HG03139 (cell line): Measurements from ENCODE around the gene BAIAP2L2.
"Not testable (repeated sequence)": the region's sequence is repeated elsewhere in the genome, so short reads cannot be mapped to it uniquely, and the experiment has no call there.

Experiments
- ATAC-seq: cut with Tn5 transposase; IDR thresholded peaks from one replicate; pipeline ENCODE4 v1.9.1; 2021; ENCODE audit not compliant: unreplicated experiment

BAIAP2L2 gene

GRCh38 chr22:38110008-38110862 is at the start of gene BAIAP2L2:
TSS of gene BAIAP2L2 (minus strand) at chr22:38110684. CDS start at chr22:38110525, 159 bp downstream.
- no peak for ATAC-seq

- no peak for ATAC-seq
These were observed 45.2 kb upstream of the BAIAP2L2 start for GRCh38 chr22:38155703-38156102.

DNA sequence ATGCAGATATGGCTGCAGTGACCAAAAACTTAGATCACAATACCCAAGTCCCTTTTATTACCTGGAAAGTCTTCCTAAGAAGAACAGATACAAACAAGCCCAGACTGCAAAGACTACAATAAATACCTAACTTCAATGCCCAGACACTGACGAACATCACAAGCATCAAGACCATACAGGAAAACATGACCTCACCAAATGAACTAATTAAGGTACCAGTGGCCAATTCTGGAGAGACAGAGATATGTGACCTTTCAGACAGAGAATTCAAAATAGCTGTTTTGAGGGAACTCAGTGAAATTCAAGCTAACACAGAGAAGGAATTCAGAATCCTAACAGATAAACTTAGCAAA is 44.1 kb upstream of the BAIAP2L2 start:
- ATAC-seq = not testable (repeated sequence)

GRCh38 chr22:38153821-38154562 is 43.5 kb upstream of the BAIAP2L2 start:
- ATAC-seq = no peak

DNA sequence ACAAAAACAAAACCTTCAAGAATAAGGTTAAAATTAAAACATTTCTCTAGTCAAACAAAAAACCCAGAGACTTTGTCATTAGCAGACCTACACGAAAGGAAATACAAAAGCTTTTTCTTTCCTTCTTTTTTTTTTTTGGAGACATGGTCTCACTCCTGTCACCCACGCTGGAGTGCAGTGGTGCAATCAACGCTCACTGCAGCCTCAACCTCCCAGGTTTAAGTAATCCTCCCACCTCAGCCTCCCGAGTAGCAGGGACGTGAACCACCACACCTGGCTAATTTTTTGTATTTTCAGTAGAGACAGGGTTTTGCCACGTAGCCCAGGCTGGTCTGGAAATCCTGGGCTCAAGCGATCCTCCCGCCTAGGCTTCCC is 40.6 kb upstream of the BAIAP2L2 start:
- no peak for ATAC-seq

GRCh38 chr22:38148245-38148644 is 37.8 kb upstream of the BAIAP2L2 start:
- no peak for ATAC-seq

DNA sequence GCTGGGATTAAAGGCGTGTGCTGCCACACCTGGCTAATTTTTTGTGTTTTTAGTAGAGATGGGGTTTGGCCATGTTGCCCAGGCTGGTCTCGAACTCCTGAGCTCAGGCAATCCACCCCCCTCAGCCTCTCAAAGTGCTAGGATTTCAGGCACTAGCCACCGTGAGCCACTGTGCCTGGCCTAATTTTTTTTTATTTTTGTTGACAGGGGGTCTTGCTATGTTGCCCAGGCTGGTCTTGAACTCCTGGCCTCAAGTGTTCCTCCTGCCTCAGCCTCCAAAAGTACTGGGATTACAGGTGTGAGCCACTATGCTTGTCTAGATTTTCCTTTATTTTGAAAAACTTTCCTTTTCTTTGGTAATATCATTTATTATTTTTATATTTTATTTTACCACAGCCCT is 35.7 kb upstream of the BAIAP2L2 start:
- ATAC-seq = not testable (repeated sequence)

GRCh38 chr22:38144025-38144405 is 33.5 kb upstream of the BAIAP2L2 start:
- ATAC-seq = no peak

DNA sequence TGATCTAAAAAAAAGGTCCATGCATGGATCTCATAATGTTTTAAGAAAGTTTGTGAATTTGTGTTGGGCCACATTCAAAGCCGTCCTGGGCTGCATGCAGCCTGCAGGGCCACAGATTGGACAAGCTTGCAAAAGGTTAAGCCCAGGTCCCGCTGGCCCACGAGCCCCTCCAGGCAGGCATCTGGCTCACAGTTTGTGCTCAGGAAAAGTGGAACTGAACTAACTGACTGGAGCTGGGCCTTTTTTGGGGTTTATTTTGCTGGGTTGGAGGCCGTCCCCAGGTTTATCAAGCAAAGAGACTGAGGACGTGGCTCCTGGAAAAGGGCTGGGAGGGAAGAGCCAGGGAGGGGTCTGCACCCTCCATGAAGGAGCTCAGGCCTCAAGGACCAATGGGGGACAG is 32.1 kb upstream of the BAIAP2L2 start:
- no peak for ATAC-seq

- no peak for ATAC-seq
These were observed 30.9 kb upstream of the BAIAP2L2 start for GRCh38 chr22:38141217-38141973.

- ATAC-seq = no peak
These were observed 29.4 kb upstream of the BAIAP2L2 start for GRCh38 chr22:38139901-38140300.

DNA sequence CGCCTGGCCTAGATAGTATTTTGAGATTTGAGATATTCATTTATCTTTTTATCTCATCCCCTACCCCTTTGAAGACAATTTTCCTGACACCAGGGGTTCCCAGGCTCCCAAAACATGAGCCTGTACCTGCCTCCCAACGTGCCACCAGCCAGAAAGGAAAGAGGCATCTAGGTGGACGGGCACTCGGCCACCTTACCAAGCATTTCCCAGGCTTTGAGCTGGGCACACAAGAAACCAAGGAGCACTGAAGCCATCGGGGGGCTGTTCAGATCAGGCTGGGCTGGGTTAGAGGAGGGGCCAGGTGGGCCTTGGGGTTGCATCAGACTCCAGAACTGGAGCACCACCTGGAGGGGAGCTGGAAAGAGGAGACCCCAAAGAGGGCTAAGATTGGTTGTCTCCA is 28.5 kb upstream of the BAIAP2L2 start:
- no peak for ATAC-seq

DNA sequence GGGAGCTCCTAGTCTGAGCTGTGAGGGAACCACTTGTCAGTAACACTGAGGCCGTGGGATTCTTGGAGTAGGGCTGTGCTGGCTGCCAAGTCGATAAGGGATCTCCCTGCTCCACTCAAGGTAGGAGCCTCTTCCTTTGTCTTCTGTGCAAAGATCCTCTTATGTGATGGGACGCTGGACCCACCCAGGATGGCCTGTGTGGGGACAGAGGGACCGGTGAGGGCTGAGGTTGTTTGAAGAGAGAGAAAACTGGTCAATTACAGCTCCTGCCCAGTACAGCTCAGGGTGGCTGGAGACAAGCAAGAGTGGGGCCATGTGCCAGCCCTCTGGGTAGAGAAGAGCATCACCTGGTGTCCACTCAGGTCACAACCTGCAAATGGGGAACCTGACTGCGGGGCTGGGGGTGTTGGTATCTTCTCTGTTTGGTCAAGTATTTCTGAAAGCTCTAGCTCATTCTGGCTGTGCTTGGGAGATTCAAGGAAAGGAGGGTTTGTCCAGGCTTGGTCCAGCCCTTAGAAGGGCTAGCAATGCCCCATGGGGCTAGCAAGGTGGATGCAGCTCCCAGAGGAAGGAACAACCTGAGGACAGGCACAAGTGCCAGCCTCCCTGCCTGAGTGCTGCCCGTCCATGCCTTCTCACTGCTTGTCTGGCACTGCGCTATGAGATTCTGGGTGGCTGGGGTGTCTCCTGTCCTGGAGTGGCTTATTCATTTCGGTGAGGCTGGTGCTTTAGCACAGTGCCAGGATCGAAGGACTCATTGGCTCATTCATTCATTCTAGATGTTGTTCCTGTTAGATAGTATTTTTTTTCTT is 27.6 kb upstream of the BAIAP2L2 start:
- ATAC-seq = no peak

- no peak for ATAC-seq
These were observed 26.1 kb upstream of the BAIAP2L2 start for GRCh38 chr22:38136607-38137006.

DNA sequence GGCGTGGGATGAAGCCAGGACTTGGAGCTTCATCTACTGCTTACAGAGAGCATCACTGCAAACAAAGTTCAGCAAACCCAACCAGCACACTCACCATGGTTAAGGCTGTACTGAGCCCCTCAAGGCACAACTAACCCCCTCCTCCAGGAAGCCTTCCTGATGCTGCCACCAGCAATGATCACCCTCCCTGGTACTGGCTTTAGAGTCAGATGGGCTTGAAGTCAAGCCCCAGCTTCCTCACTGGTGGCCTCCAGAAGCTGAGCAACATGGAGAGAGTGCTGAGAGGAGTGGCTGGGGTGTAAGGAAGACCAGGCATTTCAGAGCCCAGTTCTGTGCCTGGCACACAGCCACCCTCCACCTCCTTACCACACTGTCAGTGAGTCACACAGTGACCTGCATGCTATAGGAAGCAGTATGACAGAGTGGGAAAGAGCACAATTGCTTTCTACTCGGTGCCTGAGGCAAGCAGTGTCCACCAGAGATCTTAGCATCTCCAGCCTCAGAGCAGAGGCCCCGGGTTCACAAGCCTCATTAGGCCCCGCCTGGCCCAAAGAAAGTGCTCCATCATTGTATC is 24.7 kb upstream of the BAIAP2L2 start:
- no peak for ATAC-seq

- ATAC-seq = no peak
These were observed 22.8 kb upstream of the BAIAP2L2 start for GRCh38 chr22:38133331-38133730.

- ATAC-seq = no peak
These were observed 22.3 kb upstream of the BAIAP2L2 start for GRCh38 chr22:38132794-38133193.

DNA sequence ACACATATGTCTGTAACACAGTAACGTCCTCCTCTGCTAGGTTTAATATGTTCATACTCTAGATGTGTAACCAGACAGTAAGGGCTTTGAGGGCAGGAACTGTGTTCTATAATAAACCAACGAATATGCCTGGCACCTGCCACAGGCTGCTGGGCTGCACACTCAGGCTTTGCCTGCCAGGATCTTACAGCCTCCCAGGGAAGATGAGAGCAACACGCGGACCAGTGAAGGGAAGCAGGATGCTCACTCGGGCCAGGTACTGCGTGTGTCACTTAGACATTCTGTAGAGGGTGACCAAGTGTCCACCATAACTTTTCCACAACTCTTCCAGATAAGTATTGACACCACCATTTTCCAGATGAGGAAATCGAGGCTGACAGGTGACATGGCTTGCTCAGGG is 21.7 kb upstream of the BAIAP2L2 start:
- no peak for ATAC-seq

DNA sequence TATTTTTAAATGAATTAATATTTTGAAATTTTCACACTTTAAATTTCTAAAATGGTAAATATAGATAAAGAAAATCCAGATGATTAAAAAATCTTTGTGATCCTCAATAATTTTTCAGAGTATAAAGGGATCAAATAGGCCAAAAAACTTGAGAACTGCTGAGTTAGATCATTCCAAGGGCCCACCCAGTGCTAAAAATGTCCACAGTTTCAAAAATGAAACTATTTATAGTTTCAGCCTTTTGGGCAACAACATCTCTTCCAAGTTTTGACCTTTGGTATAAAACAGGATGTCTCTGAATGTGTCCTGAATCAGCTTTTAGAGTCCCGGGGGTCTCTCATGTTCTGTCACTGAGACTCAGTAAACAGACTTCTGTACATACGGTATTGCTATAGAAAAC is 20.9 kb upstream of the BAIAP2L2 start:
- no peak for ATAC-seq

DNA sequence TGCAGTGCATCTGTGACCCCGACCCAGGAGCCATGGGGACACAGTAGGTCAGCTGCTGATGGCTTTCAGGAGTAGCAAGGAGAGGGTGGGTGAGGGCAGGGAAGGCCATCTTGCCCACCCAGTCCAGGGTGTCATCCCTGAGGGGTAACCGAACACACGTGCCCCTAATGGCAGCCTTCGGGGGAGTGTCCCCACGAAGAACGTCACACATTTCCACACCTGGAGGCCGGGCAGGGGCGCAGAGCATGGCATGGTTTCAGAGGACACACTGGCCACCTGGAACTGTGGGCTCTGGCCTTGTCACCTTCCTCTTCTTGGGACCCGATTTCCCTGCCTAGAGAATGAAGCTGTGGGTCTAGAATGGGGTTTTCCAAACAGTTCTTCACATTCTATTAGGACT is 19.4 kb upstream of the BAIAP2L2 start:
- no peak for ATAC-seq

DNA sequence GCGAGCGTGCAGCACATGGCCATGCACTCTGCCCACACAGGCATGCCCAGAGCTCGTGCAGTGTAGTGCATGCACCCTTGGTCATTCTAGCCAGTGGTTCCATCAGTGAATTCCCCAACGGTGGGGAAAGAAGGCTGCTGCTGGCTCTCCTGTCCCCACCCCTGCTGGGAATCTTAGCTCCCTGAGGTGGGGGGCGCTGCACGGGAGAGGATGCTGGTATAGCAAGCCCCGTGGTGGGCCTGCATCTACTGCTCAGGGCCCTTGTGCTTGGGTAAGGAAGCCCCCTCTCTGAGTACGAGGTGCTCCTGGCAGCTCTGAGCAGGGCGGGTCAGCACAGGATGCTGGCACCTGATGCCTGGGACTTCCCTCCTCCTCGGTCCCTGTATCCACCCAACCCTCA is 18.5 kb upstream of the BAIAP2L2 start:
- ATAC-seq = no peak
